Activated T-helper 2 cell treated with anti-CD3 and anti-CD28 coated beads, Interferon-gamma antibody, Interleukin-2, Interleukin-4, amounts not matched to agents 10 μg/mL and 5 μg/mL and 100 μg/mL, durations not matched to agents 14 hours and 24 hours and 36 hours (primary cell): ENCODE results near the gene DCK. TPM values are rescaled to one million over a fixed set of nuclear protein-coding genes. Genes with fewer than 3 reads are reported as not detected.
"Not testable (repeated sequence)": the region's sequence is repeated elsewhere in the genome, so short reads cannot be mapped to it uniquely, and the experiment has no call there.

Experiments
- DNase-seq: peaks from one replicate; pipeline ENCODE4 v3.0.0; 2021; ENCODE audit warnings: low spot score
- H3K27ac Mint-ChIP-seq: one replicate; pipeline ENCODE4 v1.8.0; 2021; ENCODE audit warnings: mixed read lengths
- H3K27me3 Mint-ChIP-seq: one replicate; pipeline ENCODE4 v1.8.0; 2021; ENCODE audit warnings: low read depth, mixed read lengths
- H3K36me3 Mint-ChIP-seq: one replicate; pipeline ENCODE4 v1.8.0; 2021; ENCODE audit warnings: low read depth, mixed read lengths
- H3K4me1 Mint-ChIP-seq: one replicate; pipeline ENCODE4 v1.8.0; 2021; ENCODE audit warnings: low read depth, mixed read lengths
- H3K4me3 Mint-ChIP-seq: one replicate; pipeline ENCODE4 v1.8.0; 2021; ENCODE audit warnings: low read depth, mild to moderate bottlenecking, moderate library complexity, mixed read lengths
- H3K9me3 Mint-ChIP-seq: one replicate; pipeline ENCODE4 v1.8.0; 2021; ENCODE audit warnings: mixed read lengths
- intact Hi-C: fragments of 100-400 bp; cut with micrococcal nuclease; formaldehyde crosslinking; loops from one replicate; pipeline ENCODE4 v1.15.1; 2023
- total RNA-seq: library from RNA; stranded (reverse); gene quantifications from 2 replicates; pipeline ENCODE4 v1.2.3, GENCODE V29; 2022

The DCK gene
- total RNA-seq, 1 donor from 2014 or later, result 35.3 TPM

DNA sequence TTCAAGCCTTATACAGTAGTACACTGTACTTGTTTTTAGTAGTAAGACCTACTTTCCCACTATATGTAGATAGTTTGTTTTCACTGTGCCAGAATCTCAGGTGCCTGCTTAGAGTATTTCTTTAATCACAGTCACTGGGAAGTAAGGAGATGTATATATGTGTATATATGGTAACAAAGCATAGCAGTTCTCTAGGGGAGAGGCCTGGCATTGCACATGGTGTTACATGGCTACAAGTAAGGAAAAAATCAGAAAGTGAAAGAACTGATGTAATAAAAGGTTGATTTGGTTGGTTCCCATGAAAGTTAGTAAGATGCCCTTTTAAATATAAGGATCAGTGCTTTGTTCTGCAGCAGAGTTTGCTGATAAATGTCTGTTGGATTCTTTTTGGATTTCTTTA is 9.3 kb upstream of the DCK start:
- H3K4me1 Mint-ChIP-seq, result peaks cover 3% of the 10 kb centered on the region
- H3K27ac Mint-ChIP-seq, result no peak overlapping the region

DNA sequence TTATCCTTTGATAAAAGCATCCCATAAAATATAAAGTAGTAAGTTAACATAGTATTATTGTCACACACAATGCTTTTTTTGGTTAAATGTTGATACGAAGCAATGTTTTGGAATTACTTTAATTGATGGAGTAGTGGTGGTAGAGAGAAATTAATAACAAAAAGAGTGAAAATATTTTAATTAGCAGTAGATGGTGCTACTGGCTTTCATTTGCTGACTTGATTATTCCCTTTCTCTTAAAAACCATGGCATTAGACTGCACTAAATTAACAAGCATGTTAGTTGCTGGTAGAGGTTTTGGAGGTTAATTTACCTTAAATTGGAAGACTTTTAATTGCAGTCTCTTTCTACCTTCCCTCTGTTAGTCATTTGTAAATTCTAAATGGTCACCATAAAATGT is 8.9 kb upstream of the DCK start:
- DNase-seq, result no peak
- no peak overlapping the region for H3K4me3 Mint-ChIP-seq
- peaks cover 3% of the 10 kb centered on the region for H3K4me1 Mint-ChIP-seq
- no peaks in the 10 kb centered on the region for H3K9me3 Mint-ChIP-seq
- H3K27me3 Mint-ChIP-seq, result no peaks in the 10 kb centered on the region
- peaks cover 2% of the 10 kb centered on the region for H3K36me3 Mint-ChIP-seq
- no peak overlapping the region for H3K27ac Mint-ChIP-seq
- intact Hi-C loops, result no loop called here

More for the DNA sequence above, 9.3 kb upstream of the DCK start:
- peaks cover 2% of the 10 kb centered on the region for H3K36me3 Mint-ChIP-seq
- no peaks in the 10 kb centered on the region for H3K27me3 Mint-ChIP-seq
- H3K4me3 Mint-ChIP-seq, result no peak overlapping the region
- no peak for DNase-seq
- no peaks in the 10 kb centered on the region for H3K9me3 Mint-ChIP-seq
- intact Hi-C loops, result no loop called here

DNA sequence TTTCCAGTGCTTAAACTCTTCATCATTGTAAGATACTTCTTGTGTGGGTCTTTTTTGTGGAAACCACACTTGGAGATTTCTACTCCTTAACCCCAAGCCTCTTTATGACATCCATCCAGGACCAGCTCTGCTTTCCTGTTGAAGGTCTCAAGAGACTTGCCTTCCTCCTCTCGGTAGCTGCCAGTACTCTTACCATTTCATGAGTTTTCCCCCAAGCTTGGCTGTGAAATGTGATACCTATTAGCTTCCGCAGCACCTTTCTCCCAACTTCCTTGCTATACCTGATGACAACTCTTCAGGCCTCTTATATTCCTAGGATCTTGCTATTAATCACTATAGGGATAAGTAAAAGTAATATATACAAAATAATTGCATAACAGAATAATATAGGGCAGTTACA is 1.9 kb upstream of the DCK start:
- H3K4me3 Mint-ChIP-seq, result no peak overlapping the region

DNA sequence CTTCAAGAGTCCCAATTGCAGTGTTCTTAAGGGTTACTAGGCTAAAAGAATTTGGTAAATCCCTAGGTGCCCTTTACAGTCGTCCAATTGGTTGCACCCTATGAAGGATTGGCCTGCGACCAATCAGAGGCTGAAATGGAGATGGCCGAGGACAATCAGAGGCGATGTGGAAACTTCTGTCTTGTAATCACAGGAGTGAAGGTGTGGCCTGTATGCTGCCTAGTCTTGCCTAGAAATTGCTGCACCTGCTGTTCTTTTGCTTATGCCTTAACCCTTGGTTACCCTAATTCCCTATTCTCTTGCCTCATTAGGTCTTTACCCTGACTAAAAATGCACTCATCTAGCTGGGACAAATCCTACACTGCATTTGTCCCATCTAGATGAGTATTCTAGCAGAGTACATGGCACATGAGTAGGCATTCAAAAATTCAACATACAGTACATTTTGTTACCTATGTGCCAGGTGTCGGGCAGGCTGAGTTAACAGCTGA is 1.0 kb upstream of the DCK start:
- intact Hi-C loops, result loop anchor here (5.0 to 10.0 kb wide), 2 partner anchors 45 to 192 kb away; no protein-coding TSS in a partner anchor
- Mint-ChIP-seq H3K36me3 (peaks cover 35% of the 10 kb centered on the region), H3K27ac (peak overlapping the region; percentile 85), H3K27me3 (no peaks in the 10 kb centered on the region), H3K9me3 (no peaks in the 10 kb centered on the region), H3K4me3 (peak overlapping the region; percentile 99), H3K4me1 (peaks cover 38% of the 10 kb centered on the region)
- DNase-seq, result no peak

More for the DNA sequence above, 1.9 kb upstream of the DCK start:
- Mint-ChIP-seq H3K9me3 (no peaks in the 10 kb centered on the region), H3K27me3 (no peaks in the 10 kb centered on the region), H3K27ac (no peak overlapping the region), H3K4me1 (peaks cover 29% of the 10 kb centered on the region), H3K36me3 (peaks cover 28% of the 10 kb centered on the region)
- intact Hi-C loops, result loop anchor here (5.0 to 10.0 kb wide), 2 partner anchors 44 to 193 kb away; no protein-coding TSS in a partner anchor
- DNase-seq, result no peak

DNA sequence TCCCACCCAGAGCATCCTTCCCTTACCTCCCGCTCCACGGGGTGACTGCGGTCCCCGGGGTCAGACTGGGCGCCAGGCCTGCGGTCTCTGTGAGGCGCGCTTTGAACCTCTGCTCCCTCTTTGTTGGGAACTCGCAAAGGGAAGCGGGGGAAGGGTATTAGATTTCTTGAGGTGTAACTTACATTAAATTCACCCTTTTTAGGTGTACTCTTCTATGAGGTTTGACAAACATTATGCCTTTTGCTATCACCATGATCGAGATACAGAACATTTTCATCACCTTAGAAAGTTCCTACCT is 569 bp downstream of the DCK start:
- peaks cover 50% of the 10 kb centered on the region for H3K36me3 Mint-ChIP-seq
- H3K27ac Mint-ChIP-seq, result peak overlapping the region; percentile 93
- no peaks in the 10 kb centered on the region for H3K9me3 Mint-ChIP-seq
- intact Hi-C loops, result loop anchor here (5.0 to 10.0 kb wide), 2 partner anchors 47 to 191 kb away; no protein-coding TSS in a partner anchor
- H3K27me3 Mint-ChIP-seq, result no peaks in the 10 kb centered on the region
- peak overlapping the region; percentile 99 for H3K4me3 Mint-ChIP-seq
- peaks cover 40% of the 10 kb centered on the region for H3K4me1 Mint-ChIP-seq
- DNase-seq, result no peak

DNA sequence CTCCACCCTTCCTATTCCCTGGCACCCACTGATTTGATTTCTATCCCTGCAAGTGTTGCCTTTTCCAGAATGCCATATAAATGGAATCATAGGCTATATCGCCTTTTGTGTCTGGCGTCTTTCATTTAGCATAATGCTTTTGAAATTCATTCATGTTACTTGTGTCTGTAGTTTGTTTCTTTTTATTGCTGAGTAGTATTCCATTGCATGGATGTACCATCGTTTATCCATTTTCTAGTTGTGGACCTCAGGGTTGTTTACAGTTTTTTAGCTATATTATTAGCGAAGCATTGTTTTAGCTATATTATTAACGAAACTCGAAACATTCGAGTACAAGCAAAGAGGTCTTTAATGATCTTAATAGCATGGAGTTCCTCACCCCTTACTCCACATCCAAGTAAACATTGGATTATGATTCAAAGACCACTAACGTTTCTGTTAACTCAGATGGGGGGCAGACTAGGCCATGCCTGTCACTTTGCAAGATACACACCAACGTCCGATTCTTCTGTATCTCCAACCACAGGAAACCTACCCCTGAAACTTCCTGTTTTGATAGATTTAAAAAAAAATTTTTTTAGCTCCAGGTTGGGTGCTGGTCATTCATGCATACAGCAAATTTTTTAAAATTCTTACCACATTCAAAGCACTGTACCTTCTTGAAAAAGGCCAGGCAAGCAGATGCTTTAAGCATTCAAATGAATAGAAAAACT is 1.1 kb downstream of the DCK start:
- Mint-ChIP-seq H3K27me3 (no peaks in the 10 kb centered on the region), H3K36me3 (peaks cover 55% of the 10 kb centered on the region)
- DNase-seq, result no peak

DNA sequence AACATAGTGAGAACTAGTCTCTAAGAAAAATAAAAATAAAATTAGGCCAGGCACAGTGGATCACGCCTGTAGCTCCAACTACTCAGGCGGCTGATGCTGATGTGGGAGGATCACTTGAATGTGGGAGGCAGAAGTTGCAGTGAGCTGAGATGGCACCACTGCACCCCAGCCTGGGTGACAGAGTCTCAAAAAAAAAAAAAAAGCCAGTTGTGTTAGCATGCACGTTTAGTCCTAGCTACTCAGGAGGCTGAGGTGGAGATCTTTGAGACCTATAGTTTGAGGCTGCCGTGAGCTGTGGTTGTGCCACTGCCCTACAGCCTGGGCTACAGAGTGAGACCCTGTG is 2.5 kb downstream of the DCK start:
- H3K27ac Mint-ChIP-seq, result peak overlapping the region; percentile 93
- peaks cover 16% of the 10 kb centered on the region for H3K9me3 Mint-ChIP-seq
- peaks cover 55% of the 10 kb centered on the region for H3K4me1 Mint-ChIP-seq
- H3K36me3 Mint-ChIP-seq, result peaks cover 70% of the 10 kb centered on the region
- H3K4me3 Mint-ChIP-seq, result peak overlapping the region; percentile 99
- no peak for DNase-seq
- H3K27me3 Mint-ChIP-seq, result no peaks in the 10 kb centered on the region
- intact Hi-C loops, result loop anchor here (2.0 to 10.0 kb wide), 3 partner anchors 189 to 307 kb away; partner anchors contain the start of gene UTP3

More for the DNA sequence above, 1.1 kb downstream of the DCK start:
- Mint-ChIP-seq H3K27ac (peak overlapping the region; percentile 93), H3K4me3 (peak overlapping the region; percentile 99), H3K9me3 (peaks cover 2% of the 10 kb centered on the region), H3K4me1 (peaks cover 44% of the 10 kb centered on the region)
- intact Hi-C loops, result loop anchor here (5.0 to 10.0 kb wide), 3 partner anchors 47 to 287 kb away; no protein-coding TSS in a partner anchor

DNA sequence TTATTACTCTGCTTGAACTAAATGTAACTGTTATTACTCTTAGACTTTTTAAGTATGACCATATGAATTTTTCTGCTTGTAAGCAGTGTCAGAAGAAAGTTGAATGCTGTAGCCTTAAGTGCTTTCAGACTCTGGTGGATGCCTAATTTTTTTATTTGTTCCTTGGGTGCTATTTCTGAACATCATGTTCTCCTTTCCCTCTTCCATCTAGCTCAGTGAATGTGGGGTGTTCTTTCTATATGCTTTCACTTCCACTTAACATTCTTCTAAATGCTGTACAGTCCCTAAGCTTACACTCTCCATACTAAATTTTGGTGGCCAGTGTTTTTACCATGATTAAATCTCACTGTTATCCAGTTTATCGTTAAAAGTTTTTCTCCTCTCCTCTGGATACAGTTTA is 3.6 kb downstream of the DCK start:
- H3K9me3 Mint-ChIP-seq, result peaks cover 26% of the 10 kb centered on the region
- peaks cover 79% of the 10 kb centered on the region for H3K36me3 Mint-ChIP-seq
- H3K4me3 Mint-ChIP-seq, result peak overlapping the region; percentile 99
- H3K27ac Mint-ChIP-seq, result peak overlapping the region; percentile 93
- H3K4me1 Mint-ChIP-seq, result peaks cover 62% of the 10 kb centered on the region
- intact Hi-C loops, result loop anchor here (2.0 to 10.0 kb wide), 3 partner anchors 188 to 308 kb away; partner anchors contain the start of gene UTP3
- H3K27me3 Mint-ChIP-seq, result no peaks in the 10 kb centered on the region
- no peak for DNase-seq

DNA sequence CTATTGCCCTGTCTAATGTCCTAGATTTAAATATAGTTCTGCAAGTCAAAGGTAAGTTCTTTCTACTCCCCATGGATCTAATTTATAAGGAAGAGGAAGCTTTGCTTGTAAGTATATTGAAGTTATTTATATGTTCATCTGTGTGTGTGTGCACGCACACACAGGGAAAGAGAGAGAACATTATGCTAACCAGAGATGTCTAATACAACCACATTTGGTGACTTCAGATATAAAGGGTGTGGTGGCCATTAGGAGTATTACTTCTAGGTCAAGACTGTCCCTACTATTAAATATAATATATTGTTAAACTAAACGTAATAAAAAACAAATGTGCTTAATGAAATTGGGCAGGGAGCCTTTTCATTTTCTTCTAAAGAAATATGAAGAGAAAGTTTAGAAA is 4.1 kb downstream of the DCK start:
- Mint-ChIP-seq H3K27ac (peak overlapping the region; percentile 93), H3K27me3 (no peaks in the 10 kb centered on the region), H3K4me1 (peaks cover 65% of the 10 kb centered on the region), H3K9me3 (peaks cover 29% of the 10 kb centered on the region), H3K4me3 (peak overlapping the region; percentile 99), H3K36me3 (peaks cover 83% of the 10 kb centered on the region)
- DNase-seq, result no peak
- intact Hi-C loops, result loop anchor here (2.0 to 10.0 kb wide), 3 partner anchors 187 to 309 kb away; partner anchors contain the start of gene UTP3

DNA sequence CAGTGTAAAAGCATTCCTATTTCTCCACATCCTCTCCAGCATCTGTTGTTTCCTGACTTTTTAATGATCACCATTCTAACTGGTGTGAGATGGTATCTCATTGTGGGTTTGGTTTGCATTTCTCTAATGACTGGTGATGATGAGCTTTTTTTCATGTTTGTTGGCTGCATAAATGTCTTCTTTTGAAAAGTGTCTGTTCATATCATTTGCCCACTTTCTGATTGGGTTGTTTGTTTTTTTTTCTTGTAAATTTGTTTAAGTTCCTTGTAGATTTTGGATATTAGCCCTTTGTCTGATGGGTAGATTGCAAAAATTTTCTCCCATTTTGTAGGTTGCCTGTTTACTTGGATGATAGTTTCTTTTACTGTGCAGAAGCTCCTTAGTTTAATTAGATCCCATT is 6.2 kb downstream of the DCK start:
- Mint-ChIP-seq H3K36me3 (peaks cover 93% of the 10 kb centered on the region), H3K9me3 (peaks cover 29% of the 10 kb centered on the region)
- intact Hi-C loops, result loop anchor here (5.0 to 10.0 kb wide), 3 partner anchors 185 to 292 kb away; no protein-coding TSS in a partner anchor

DNA sequence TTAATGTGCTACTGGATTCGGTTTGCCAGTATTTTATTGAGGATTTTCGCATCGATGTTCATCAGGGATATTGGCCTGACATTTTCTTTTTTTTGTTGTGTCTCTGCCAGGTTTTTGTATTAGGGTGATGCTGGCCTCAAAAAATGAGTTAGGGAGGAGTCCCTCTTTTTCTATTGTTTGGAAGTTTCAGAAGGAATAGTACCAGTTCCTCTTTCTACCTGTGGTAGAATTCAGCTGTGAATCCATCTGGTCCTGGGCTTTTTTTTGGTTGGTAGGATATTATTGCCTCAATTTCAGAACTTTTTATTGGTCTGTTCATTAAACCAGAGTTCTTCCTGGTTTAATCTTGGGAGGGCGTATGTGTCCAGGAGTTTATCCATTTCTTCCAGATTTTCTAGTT is 7.9 kb downstream of the DCK start:
- peaks cover 74% of the 10 kb centered on the region for H3K4me1 Mint-ChIP-seq
- H3K4me3 Mint-ChIP-seq, H3K27me3 Mint-ChIP-seq, DNase-seq: not testable (repeated sequence)
- peaks cover 75% of the 10 kb centered on the region for H3K36me3 Mint-ChIP-seq
- H3K27ac Mint-ChIP-seq, result peak overlapping the region; percentile 3
- intact Hi-C loops, result loop anchor here (10.0 kb wide), 1 partner anchor 267 kb away; no protein-coding TSS in a partner anchor
- H3K9me3 Mint-ChIP-seq, result peaks cover 29% of the 10 kb centered on the region

More for the DNA sequence above, 6.2 kb downstream of the DCK start:
- not testable (repeated sequence) for H3K4me3 Mint-ChIP-seq, H3K27me3 Mint-ChIP-seq, H3K27ac Mint-ChIP-seq, DNase-seq
- H3K4me1 Mint-ChIP-seq, result peaks cover 82% of the 10 kb centered on the region

DNA sequence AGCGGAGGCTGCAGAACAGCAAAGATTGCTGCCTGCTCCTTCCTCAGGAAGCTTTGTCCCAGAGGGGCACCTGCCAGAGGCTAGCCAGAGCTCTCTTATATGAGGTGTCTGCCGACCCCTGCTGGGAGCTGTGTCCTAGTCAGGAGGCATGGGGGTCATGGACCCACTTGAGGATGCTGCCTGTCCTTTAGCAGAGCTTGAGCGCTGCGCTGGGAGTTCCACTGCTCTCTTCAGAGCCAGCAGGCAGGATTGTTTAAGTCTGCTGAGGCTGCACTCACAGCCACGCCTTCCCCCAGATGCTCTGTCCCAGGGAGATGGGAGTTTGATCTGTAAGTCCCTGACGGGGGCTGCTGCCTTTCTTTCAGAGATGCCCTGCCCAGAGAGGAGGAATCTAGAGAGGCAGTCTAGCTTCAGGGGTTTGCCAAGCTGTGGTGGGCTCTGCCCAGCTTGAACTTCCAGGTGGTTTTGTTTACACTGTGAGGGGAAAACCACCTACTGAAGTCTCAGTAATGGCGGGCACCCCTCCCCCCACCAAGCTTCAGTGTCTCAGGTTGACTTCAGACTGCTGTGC is 10.9 kb downstream of the DCK start:
- Mint-ChIP-seq H3K27me3 (no peaks in the 10 kb centered on the region), H3K27ac (peak overlapping the region; percentile 85), H3K4me1 (peaks cover 74% of the 10 kb centered on the region), H3K4me3 (peak overlapping the region; percentile 30), H3K9me3 (peaks cover 29% of the 10 kb centered on the region), H3K36me3 (peaks cover 56% of the 10 kb centered on the region)
- DNase-seq, result no peak
- intact Hi-C loops, result loop anchor here (10.0 kb wide), 1 partner anchor 270 kb away; no protein-coding TSS in a partner anchor

DNA sequence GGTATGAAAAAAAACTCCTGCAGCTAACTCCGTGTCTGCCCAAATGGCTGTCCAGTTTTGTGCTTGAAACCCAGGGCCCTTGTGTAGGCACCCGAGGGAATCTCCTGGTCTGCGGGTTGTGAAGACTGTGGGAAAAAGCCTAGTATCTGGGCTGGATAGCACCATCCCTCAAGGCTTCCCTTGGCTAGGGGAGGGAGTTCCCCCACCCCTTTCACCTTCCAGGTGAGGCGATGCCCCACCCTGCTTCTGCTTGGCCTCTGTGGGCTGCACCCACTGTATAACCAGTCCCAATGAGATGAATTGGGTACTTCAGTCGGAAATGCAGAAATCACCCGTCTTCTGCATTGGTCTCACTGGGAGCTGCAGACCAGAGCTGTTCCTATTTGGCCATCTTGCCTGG is 11.6 kb downstream of the DCK start:
- intact Hi-C loops, result loop anchor here (5.0 to 10.0 kb wide), 2 partner anchors 270 to 388 kb away; no protein-coding TSS in a partner anchor
- peak overlapping the region; percentile 22 for H3K4me3 Mint-ChIP-seq
- peak overlapping the region; percentile 85 for H3K27ac Mint-ChIP-seq
- peaks cover 22% of the 10 kb centered on the region for H3K9me3 Mint-ChIP-seq
- peaks cover 54% of the 10 kb centered on the region for H3K36me3 Mint-ChIP-seq
- not testable (repeated sequence) for H3K27me3 Mint-ChIP-seq, DNase-seq
- peaks cover 75% of the 10 kb centered on the region for H3K4me1 Mint-ChIP-seq
